ENCODE measurements around the gene PAMR1.

PAMR1 gene

DNA sequence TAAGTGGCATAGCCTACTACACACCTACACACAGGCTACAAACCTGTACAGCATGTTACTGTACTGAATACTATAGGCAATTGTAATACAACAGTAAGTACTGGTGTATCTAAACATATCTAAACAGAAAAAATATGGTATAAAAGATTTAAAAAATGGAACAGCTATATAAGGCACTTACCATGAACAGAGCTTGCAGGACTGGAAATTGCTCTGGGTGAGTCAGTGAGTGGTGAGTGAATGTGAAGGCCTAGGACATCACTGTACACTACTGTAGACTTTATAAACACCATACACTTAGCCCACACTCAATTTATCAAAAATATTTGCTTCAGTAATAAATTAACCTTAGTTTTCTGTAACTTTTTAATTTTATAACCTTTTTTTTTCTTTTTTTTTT, 24.7 kb downstream of the PAMR1 start:
- no peaks in the 10 kb centered on the region for H3K9me3 ChIP-seq (ENCODE audit: control insufficient read depth, low read length)
- H3K36me3 ChIP-seq (ENCODE audit: control insufficient read depth, insufficient read depth, low read length), result no peaks in the 10 kb centered on the region
- no peaks in the 10 kb centered on the region for H3K4me1 ChIP-seq (ENCODE audit: control insufficient read depth, insufficient read depth, low read length, poor library complexity, severe bottlenecking)
- H3K4me3 ChIP-seq (ENCODE audit: extremely low read depth, insufficient read depth, low read length, poor library complexity, severe bottlenecking), result no peak overlapping the region
- H3K27ac ChIP-seq (ENCODE audit: low read depth, low read length, severe bottlenecking), result no peak overlapping the region

DNA sequence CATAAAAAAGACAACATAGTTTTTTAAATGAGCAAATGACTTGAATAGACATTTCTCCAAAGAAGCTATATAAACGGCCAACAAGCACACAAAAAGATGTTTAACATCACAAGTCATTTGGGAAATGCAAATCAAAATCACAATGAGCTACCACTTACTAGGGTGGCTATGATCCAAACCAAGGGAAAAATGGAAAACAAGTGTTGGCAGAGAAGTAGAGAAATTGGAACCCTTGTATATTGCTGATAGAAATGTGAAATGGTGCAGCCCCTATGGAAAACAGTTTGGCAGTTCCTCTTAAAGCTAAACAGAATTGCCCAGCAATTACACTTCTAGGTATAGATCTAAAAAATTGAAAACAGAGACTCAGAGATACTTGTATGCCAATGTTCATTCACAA, 29.0 kb downstream of the PAMR1 start:
- Histone ChIP-seq H3K36me3 (ENCODE audit: control insufficient read depth, insufficient read depth, low read length) (no peaks in the 10 kb centered on the region), H3K4me1 (ENCODE audit: control insufficient read depth, insufficient read depth, low read length, poor library complexity, severe bottlenecking) (peaks cover 8% of the 10 kb centered on the region), H3K4me3 (ENCODE audit: extremely low read depth, insufficient read depth, low read length, poor library complexity, severe bottlenecking) (no peak overlapping the region), H3K27ac (ENCODE audit: low read depth, low read length, severe bottlenecking) (no peak overlapping the region), H3K9me3 (ENCODE audit: control insufficient read depth, low read length) (no peaks in the 10 kb centered on the region)
- WGBS, 2 experiments (ENCODE audit: insufficient coverage in 2 of 2), result 80 to 100% methylated on average over 1 of the region's 1 CpG

DNA sequence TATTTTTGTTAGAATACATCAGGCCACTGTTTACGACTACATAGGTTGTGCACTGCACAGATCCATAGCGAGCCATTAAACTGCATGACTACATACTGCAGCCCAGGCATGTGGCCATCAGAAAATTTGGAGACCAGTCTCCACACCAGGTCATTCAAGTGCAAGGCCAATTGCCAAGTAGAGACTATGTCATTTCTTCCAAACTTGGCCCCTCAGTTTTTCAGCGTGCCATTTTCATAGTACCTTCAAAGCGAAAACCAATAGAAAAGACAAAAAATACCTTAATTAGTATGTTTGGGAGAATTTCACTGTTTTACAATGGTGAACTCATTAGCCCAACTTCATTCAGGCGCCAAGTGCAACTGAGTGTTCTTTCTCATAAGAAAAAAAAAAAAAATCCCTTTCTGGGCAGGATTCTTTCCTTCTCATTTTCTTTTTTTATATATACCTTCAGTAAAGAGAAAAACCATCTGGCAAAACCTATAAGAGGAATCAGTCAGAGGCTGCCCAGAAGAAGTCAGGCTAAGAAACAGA, 30.4 kb downstream of the PAMR1 start:
- peaks cover 7% of the 10 kb centered on the region for H3K9me3 ChIP-seq (ENCODE audit: control insufficient read depth, low read length)
- H3K36me3 ChIP-seq (ENCODE audit: control insufficient read depth, insufficient read depth, low read length), result peaks cover 4% of the 10 kb centered on the region
- H3K4me3 ChIP-seq (ENCODE audit: extremely low read depth, insufficient read depth, low read length, poor library complexity, severe bottlenecking), result no peak overlapping the region
- peaks cover 11% of the 10 kb centered on the region for H3K4me1 ChIP-seq (ENCODE audit: control insufficient read depth, insufficient read depth, low read length, poor library complexity, severe bottlenecking)
- 100% methylated on average over 1 of the region's 5 CpGs; no CpG with 5 or more reads in 1 of the 2 experiments for WGBS, 2 experiments (ENCODE audit: insufficient coverage in 2 of 2)
- H3K27ac ChIP-seq (ENCODE audit: low read depth, low read length, severe bottlenecking), result no peak overlapping the region

DNA sequence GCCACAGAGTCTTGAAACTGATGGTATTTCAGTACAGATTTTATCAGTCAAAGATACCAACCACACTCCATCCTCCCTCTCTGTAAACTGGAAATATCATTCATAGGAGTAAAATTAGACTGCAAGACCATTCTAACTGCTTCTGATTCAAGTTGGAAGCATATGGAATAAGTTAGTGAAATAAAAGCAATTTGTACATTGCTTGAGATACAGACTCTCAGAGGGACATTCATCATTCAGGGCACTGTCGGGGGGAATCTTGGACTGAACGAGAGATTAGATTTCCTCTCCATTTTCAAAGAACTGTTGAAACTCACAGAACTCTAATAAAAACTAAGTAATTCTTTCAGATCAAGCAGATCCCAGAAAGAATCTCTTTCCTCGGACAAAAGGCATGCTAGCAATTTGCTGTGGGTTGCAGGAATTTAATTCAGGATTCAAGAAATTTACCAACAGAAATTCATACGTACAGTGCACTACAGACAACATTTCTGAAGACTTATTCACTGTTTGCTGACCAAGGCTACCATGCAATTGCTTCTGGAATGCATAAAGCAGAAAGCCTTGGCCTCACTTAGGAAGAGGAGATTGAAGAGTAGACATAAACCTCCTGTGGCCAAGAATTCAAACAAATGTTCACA, 34.1 kb downstream of the PAMR1 start:
- peak overlapping the region; percentile 52 for H3K27ac ChIP-seq (ENCODE audit: low read depth, low read length, severe bottlenecking)
- peaks cover 14% of the 10 kb centered on the region for H3K9me3 ChIP-seq (ENCODE audit: control insufficient read depth, low read length)
- peaks cover 8% of the 10 kb centered on the region for H3K36me3 ChIP-seq (ENCODE audit: control insufficient read depth, insufficient read depth, low read length)
- H3K4me3 ChIP-seq (ENCODE audit: extremely low read depth, insufficient read depth, low read length, poor library complexity, severe bottlenecking), result no peak overlapping the region
- H3K4me1 ChIP-seq (ENCODE audit: control insufficient read depth, insufficient read depth, low read length, poor library complexity, severe bottlenecking), result peaks cover 13% of the 10 kb centered on the region
- WGBS, 2 experiments (ENCODE audit: insufficient coverage in 2 of 2), result 78 to 100% methylated on average over 3 to 4 of the region's 4 CpGs

DNA sequence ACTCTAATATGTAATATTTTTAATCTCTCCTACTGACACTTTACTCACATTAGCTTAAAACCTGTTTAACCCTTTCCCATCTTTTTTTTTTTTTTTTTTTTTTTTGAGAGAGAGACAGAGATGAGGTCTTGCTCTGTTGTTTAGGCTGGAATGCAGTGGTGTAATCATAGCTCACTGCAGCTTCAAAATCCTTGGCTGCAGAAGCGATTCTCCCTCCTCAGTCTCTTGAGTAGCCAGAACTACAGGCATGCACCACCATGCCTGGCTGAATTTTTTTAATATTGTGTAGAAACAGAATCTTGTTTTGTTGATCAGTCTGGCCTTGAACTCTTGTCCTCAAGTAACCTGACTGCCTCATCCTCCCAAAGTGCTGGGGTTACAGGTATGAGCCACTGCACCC, 37.3 kb downstream of the PAMR1 start:
- H3K4me1 ChIP-seq (ENCODE audit: control insufficient read depth, insufficient read depth, low read length, poor library complexity, severe bottlenecking), result peaks cover 13% of the 10 kb centered on the region
- 88% methylated on average over 1 of the region's 1 CpG; no CpG with 5 or more reads in 1 of the 2 experiments for WGBS, 2 experiments (ENCODE audit: insufficient coverage in 2 of 2)
- H3K27ac ChIP-seq (ENCODE audit: low read depth, low read length, severe bottlenecking), result no peak overlapping the region

DNA sequence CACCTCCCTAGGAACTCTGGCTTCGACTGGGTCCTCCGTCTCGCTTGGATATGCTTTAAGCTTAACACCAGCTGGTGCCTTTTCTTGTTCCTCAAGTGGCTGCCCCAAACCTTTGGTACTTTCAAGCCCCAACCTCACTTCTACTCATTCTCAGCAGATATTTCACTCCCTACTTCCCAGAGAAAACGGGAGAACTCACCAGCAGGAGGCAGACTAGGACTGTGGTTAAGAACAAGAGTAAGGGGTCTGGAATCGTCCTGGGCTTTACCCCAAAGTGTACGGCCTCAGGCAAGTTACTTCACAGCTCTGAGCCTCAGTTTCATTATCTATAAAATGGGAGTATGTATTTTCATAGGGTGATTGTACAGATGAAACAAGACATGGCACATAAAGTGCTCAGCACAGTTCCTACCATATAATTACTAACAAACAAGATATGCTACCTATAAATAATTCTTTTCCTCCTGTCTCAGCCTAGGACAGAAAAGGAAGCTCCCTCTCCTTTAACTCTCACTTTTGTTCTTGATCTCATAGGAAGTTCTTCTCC, 37.8 kb downstream of the PAMR1 start:
- H3K4me3 ChIP-seq (ENCODE audit: extremely low read depth, insufficient read depth, low read length, poor library complexity, severe bottlenecking), result no peak overlapping the region
- H3K36me3 ChIP-seq (ENCODE audit: control insufficient read depth, insufficient read depth, low read length), result peaks cover 8% of the 10 kb centered on the region
- H3K4me1 ChIP-seq (ENCODE audit: control insufficient read depth, insufficient read depth, low read length, poor library complexity, severe bottlenecking), result peaks cover 13% of the 10 kb centered on the region
- peaks cover 27% of the 10 kb centered on the region for H3K9me3 ChIP-seq (ENCODE audit: control insufficient read depth, low read length)
- 53 to 83% methylated on average over 3 to 5 of the region's 6 CpGs for WGBS, 2 experiments (ENCODE audit: insufficient coverage in 2 of 2)
- no peak overlapping the region for H3K27ac ChIP-seq (ENCODE audit: low read depth, low read length, severe bottlenecking)

More for the DNA sequence above, 37.3 kb downstream of the PAMR1 start:
- H3K36me3 ChIP-seq (ENCODE audit: control insufficient read depth, insufficient read depth, low read length), result peaks cover 8% of the 10 kb centered on the region
- H3K4me3 ChIP-seq (ENCODE audit: extremely low read depth, insufficient read depth, low read length, poor library complexity, severe bottlenecking), result no peak overlapping the region
- peaks cover 21% of the 10 kb centered on the region for H3K9me3 ChIP-seq (ENCODE audit: control insufficient read depth, low read length)

DNA sequence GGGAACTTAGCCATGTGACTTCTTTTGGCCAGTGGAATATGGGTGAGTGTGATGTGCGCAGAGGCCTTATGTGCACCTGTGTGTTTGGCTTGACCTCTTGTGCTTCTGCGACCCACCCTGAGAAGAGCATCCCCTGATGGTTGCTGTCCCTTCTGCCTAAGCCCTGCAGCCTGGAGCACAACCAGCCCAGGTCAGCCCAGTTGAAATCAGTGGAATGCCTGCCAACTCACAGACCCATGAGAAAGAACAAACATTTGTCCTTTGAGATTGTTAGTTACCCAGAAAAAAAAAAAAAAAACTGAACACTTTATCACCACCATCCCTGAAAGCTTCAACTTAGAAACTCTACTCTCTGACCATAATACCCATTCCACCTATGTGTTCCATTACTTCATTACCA, 38.5 kb downstream of the PAMR1 start:
- H3K4me3 ChIP-seq (ENCODE audit: extremely low read depth, insufficient read depth, low read length, poor library complexity, severe bottlenecking), result no peak overlapping the region
- H3K4me1 ChIP-seq (ENCODE audit: control insufficient read depth, insufficient read depth, low read length, poor library complexity, severe bottlenecking), result peaks cover 10% of the 10 kb centered on the region
- H3K9me3 ChIP-seq (ENCODE audit: control insufficient read depth, low read length), result peaks cover 30% of the 10 kb centered on the region
- H3K36me3 ChIP-seq (ENCODE audit: control insufficient read depth, insufficient read depth, low read length), result peaks cover 8% of the 10 kb centered on the region
- 80 to 88% methylated on average over 1 of the region's 2 CpGs for WGBS, 2 experiments (ENCODE audit: insufficient coverage in 2 of 2)
- H3K27ac ChIP-seq (ENCODE audit: low read depth, low read length, severe bottlenecking), result no peak overlapping the region

DNA sequence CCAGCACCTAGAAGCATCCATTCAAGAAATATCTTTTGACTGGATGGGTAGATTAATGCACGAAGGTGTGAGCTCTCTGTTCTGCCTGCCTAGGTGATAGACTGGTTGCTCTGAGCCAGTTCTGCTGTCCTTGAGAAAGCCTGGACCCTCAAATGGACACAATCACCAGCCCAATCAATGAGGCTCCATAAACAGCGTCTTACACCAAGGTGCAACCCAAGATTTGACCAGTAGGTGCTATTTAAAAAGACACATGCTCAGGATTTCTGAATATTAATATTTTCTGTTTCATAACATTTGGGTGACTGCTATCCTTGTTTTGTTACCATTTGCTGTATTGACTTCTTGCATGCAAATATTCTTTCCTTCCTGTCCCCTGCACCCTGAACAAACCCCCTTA, 39.0 kb downstream of the PAMR1 start:
- Histone ChIP-seq H3K9me3 (ENCODE audit: control insufficient read depth, low read length) (peaks cover 30% of the 10 kb centered on the region), H3K27ac (ENCODE audit: low read depth, low read length, severe bottlenecking) (no peak overlapping the region), H3K36me3 (ENCODE audit: control insufficient read depth, insufficient read depth, low read length) (peaks cover 8% of the 10 kb centered on the region), H3K4me1 (ENCODE audit: control insufficient read depth, insufficient read depth, low read length, poor library complexity, severe bottlenecking) (peaks cover 5% of the 10 kb centered on the region), H3K4me3 (ENCODE audit: extremely low read depth, insufficient read depth, low read length, poor library complexity, severe bottlenecking) (no peak overlapping the region)
- WGBS, 2 experiments (ENCODE audit: insufficient coverage in 2 of 2), result 100% methylated on average over 1 of the region's 2 CpGs; no CpG with 5 or more reads in 1 of the 2 experiments

DNA sequence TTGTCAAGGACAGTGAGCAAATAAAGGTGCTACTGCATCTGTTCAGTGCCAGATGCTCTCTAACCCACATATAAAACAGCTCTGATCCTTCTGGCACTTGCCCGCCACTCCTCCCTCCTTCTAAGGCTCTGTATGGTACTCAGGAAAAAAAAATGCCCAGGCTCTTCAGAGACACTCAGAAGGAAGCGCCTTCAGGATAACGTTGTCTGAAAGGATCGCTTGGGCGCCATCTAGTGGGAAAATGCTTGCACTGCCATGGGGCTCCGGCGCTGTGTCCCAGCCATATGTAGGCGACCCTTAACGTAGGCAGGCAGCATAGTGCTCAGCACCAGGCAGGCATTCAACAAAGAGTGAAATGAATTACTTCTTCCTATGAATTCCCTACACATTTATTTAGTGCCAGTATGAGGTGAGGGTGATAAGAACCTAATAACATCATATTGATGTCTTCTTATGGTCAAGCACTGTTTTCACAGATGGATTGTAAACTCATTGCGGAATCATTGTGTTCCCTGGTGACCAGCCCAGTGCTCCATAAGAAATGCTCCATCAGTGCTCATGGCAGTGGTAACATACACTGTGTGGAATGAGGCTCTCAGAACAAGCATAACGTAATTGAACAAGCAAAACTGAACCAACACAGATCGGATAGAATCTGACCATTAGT, 39.6 kb downstream of the PAMR1 start:
- H3K9me3 ChIP-seq (ENCODE audit: control insufficient read depth, low read length), result peaks cover 30% of the 10 kb centered on the region
- H3K4me3 ChIP-seq (ENCODE audit: extremely low read depth, insufficient read depth, low read length, poor library complexity, severe bottlenecking), result no peak overlapping the region
- peaks cover 8% of the 10 kb centered on the region for H3K36me3 ChIP-seq (ENCODE audit: control insufficient read depth, insufficient read depth, low read length)
- H3K27ac ChIP-seq (ENCODE audit: low read depth, low read length, severe bottlenecking), result no peak overlapping the region
- peaks cover 2% of the 10 kb centered on the region for H3K4me1 ChIP-seq (ENCODE audit: control insufficient read depth, insufficient read depth, low read length, poor library complexity, severe bottlenecking)
- WGBS, 2 experiments (ENCODE audit: insufficient coverage in 2 of 2), result 21 to 31% methylated on average over 8 to 10 of the region's 12 CpGs

DNA sequence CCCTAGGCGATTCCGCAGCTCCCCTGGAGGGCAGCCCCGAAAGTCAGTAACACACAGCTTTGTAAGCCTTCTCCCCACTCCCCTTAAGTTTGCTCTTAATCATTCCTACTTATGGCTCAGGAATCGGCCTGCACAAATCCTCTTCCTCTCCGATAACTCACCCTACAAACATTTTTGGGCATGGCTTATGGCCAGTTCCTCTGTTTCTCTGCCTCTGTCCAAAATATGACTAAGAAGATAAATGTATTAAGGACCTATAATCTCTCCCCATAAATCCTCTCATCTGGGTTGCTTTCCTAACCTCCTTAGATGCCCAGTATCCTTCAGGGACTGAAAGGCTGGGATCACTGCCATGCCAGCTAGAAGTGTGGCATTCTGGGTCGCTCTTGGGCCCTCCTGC, 41.0 kb downstream of the PAMR1 start:
- no peak overlapping the region for H3K4me3 ChIP-seq (ENCODE audit: extremely low read depth, insufficient read depth, low read length, poor library complexity, severe bottlenecking)
- 71 to 93% methylated on average over 5 to 6 of the region's 6 CpGs for WGBS, 2 experiments (ENCODE audit: insufficient coverage in 2 of 2)
- H3K4me1 ChIP-seq (ENCODE audit: control insufficient read depth, insufficient read depth, low read length, poor library complexity, severe bottlenecking), result peaks cover 2% of the 10 kb centered on the region
- H3K27ac ChIP-seq (ENCODE audit: low read depth, low read length, severe bottlenecking), result no peak overlapping the region
- no peaks in the 10 kb centered on the region for H3K36me3 ChIP-seq (ENCODE audit: control insufficient read depth, insufficient read depth, low read length)
- H3K9me3 ChIP-seq (ENCODE audit: control insufficient read depth, low read length), result peaks cover 17% of the 10 kb centered on the region

Data from mesodermal cell (in vitro differentiated cells).